T-helper 22 cell (primary cell): ENCODE measurements around the gene PARD6A.

ENCODE experiments used
- DNase-seq: peaks from one replicate; pipeline ENCODE4 v3.0.0-alpha.2; 2020; ENCODE audit warnings: low read depth

Gene PARD6A

GRCh38 chr16:67666559-67667452 lies 6.0 kb downstream of the PARD6A start, which contains the start of the genes C16orf86 and ENKD1:
C16orf86 (plus strand) TSS chr16:67666814; CDS start chr16:67666971, 157 bp downstream.
ENKD1 (minus strand) TSS chr16:67666750; CDS start chr16:67666442, 308 bp downstream.
- peak; percentile 72 for DNase-seq

- DNase-seq = no peak
These were observed 6.7 kb downstream of the PARD6A start for GRCh38 chr16:67667453-67667816.

- peak; percentile 66 for DNase-seq
These were observed 7.2 kb downstream of the PARD6A start for GRCh38 chr16:67667817-67668494.

DNA sequence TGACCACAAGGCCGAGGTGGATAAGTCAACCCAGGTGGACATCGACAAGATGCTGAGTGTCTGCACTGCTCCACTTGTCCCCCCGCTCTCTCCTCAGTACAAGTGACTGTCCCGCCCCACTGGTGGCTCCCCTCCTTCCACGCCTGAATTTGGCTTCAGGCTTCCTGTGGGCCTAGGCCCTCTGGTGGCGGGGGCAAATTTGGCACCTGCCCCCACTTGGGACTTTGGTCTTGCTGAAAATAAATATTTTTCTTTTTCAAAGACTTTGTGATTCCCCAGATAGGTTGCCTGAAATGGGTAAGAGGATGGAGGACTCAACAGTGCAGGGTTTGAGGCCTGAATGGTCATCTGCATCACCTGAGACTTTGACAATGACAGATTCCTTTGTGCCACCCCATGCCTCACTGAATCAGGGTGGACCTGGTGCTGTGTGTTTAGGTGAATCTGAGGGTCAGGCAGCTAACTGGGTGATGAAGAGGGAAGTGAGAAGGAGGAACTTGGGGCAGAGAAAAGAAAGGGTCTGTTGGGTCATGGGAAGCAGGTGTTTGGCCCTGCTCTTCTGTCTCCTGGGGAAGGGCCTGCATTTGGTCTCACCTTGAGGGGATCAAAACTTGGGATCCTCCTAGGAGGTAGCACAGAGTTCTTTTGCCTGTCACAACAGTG lies 7.9 kb downstream of the PARD6A start:
- DNase-seq = no peak

DNA sequence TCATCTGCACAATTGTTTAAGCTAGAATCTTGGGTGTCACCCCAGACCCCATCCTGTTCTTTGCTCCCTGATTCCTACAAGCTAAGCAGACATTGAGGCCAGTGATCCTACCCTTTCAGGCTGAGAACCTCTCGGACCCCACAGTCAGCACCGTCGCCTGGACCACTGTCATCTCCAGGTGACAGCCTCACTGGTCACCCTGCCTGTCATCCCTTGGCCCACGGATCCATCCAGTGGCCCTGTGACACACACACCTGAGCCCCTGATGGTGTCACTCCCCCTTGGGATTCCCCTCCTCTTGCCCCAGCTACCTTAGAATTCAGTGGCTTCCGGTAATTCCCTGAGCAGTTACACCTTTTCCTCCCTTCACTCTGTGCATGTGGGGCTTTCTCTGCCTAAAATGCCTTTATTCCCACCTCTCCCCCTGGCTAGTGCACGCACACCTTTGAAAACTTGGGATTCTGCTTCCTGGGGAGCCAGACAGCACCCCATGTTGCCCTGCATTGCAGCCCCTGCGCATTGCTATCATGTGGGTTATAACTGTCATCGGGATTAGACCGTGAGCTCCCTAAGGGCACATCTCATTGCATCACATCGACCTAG lies 8.8 kb downstream of the PARD6A start:
- no peak for DNase-seq

DNA sequence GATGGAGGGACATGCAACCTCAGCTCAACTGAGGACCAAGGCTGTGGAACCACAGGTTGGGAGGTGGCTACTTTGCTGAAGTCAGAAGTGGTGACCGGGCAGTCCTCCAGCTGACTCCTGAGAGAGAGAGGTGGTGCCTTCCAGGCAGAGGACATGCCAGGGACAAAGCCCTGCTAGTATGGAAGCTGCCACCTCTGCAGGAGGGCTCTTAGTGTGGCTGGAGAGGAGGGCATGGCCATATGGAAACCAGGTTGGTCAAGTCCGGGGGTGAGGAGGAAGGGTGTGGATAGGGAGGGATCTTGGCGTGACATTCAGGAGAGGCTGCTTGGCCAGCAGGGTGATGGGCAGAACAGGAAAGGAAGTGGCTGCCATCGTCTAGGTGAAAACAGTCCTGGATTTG lies 11.5 kb downstream of the PARD6A start:
- DNase-seq = no peak

GRCh38 chr16:67672739-67673662 lies 12.2 kb downstream of the PARD6A start:
- no peak for DNase-seq

DNA sequence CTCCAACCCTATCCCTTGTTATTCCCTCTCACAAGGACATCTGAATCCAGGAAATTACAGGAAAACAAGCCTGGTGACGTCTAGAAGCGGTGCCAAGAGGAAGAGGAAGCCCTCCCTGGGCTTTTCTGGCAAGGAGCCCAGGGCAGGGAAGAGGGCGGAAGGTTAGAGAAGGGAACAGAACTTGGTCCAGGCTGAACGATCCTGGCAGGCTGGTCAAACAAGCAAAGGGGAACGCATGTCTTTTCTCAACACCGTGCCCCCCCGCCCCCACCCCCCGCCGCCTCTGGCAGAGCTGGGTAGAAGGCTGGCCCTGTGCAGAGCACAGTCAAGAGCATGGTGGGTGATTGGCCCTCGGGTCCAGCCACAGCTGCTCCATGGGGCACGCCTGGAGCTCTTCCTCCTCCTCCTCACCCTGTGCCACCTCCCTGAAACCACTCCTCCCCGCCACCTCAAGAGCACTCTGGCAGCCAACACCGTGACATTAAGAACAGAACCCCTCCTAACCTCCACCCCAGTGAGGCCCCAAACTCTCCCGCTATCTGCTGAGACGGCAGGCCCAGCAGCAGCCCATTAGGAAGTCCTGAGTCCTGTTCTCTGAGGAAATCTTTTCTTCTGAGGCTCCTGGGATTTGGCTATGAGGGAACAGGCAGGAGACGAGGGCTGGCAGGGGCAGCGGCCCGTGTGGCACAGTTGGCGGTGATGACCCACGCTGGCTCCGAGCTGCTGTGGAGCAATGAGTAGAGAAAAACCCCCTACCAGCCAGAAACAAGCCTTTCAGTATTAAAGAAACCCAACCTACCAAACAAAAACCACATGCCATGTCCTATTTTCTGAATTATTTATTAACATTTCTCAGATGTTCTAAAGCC lies 13.2 kb downstream of the PARD6A start:
- no peak for DNase-seq

DNA sequence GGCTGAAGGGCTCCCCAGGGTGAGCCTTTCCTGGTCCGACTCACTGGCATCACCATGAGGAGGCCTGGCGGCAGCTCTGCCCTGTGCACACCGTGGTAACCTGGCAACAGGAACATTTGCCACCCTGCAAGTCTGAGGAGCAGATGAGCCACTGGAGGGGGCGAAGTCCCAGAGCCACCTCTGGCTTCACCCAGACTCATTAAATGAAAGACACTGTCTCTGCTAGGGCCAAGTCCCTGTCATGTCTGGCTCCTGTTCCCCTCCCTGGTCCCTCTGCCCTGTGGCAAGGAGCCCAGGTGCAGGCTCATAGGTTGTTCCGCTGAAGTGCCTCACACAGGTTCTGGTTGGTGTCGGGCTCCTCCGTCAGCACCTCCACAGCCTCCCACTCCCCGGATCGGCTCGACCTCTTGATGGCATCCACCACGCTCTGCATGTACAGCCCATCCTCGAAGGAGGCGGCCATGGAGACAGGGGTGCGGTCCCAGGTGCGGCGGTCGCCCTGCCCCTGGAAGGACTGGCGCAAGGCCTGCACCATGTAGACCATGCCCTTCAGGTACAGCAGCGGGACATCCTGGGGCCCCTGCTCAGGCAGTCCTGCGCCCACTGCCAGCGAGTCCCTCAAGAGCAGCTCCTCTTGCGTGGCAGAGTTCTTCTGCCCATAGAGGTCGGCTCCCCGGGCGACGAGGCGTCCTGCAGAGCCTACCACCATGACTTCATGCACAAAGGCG lies 14.3 kb downstream of the PARD6A start:
- DNase-seq = no peak

DNA sequence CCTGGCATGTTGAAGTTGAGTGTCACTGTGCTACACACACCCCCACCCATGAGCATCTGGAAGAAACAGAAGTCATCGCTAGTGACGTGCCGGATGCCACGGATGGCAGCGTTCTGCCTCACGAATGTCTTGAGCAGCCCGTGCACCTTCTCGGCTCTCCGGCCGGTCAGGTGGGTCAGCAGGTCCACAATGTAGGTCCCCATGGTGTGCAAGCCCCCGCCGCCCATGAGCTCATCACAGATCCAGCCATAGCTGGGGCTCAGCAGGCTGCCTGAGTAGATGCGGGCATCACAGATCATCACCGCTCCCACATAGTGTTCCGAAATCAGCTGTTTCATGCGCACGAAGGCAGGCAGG lies 14.8 kb downstream of the PARD6A start:
- DNase-seq = no peak

GRCh38 chr16:67675999-67676398 lies 15.2 kb downstream of the PARD6A start:
- DNase-seq = no peak

DNA sequence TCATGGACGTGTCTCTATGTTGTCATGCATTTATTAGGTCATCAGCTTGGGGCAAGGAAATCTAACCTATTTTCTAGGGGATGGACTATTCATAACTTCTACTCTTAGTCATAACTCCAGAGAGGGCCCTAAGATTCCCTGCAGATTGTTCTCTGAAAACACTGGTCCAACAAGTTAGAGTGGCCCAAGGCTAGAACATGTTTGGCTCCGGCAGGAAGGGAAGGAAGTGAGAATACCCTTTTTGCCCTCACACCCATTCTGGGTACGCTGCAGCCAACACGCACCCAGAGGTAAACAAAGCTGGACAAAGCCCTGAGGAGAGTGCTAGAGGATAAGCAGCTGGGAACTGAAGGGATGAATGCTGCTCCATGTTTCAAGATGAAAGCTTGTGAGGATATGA lies 15.8 kb downstream of the PARD6A start:
- no peak for DNase-seq

- DNase-seq = no peak
These were observed 16.2 kb downstream of the PARD6A start for GRCh38 chr16:67676939-67677338.

DNA sequence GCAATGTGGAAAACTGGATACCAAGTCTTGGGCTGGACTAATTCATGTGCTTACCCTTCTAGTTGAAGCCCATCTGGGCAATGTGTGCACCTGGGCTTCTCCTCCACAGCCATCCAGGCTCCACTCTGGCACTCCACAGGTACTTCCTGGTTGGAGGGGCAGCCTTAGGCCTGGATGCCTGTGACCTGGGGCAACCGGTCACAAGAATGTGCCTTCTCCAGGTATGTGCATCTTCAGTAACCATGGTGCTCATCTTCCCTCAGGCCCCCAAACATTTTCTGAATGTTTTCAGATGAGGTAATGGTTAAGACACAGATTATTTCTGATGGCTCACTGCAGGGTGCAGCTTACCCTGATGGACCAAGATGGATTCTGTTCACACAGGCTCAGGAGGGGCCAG lies 17.0 kb downstream of the PARD6A start:
- no peak for DNase-seq

- DNase-seq = no peak
These were observed 17.7 kb downstream of the PARD6A start for GRCh38 chr16:67678354-67679023.

- DNase-seq = no peak
These were observed 19.5 kb downstream of the PARD6A start for GRCh38 chr16:67679935-67680897.

DNA sequence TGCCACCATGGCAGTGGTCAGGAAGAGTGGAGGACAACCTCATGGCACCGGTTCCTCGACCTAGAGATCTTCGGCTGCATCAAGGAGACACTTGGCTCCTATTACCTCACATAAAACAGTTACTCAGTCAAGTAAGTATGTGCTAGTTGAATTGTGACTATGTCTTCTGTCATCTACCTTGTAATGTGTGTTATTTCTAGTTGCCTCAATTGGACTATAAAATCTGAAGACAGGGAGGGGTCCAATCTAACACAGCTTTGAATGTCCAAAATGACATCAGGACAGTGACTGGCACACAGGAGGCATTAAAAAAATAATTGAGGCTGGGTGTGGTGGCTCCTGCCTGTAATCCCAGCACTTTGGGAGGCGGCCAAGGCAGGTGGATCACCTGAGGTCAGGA lies 23.0 kb downstream of the PARD6A start:
- no peak for DNase-seq
